Measurements from ENCODE around the gene ABCA3. TPM values are rescaled to one million over a fixed set of nuclear protein-coding genes. Genes with fewer than 3 reads are reported as not detected.

The ABCA3 gene
- polyA plus RNA-seq, 4 donors: 1.1 to 4.7 (median 1.8) TPM

GRCh38 chr16:2364638-2365210, 24.2 kb upstream of the ABCA3 start:
- peaks cover 0 to 3% (median 2%) of the 10 kb centered on the region in 3 donors for H3K27me3 ChIP-seq (ENCODE audit: control insufficient read depth in 3 of 3, insufficient read depth in 3 of 3, low read length in 3 of 3)
- no peaks in the 10 kb centered on the region for H3K36me3 ChIP-seq (ENCODE audit: control insufficient read depth in 3 of 3, insufficient read depth in 2 of 3, low read depth in 1 of 3, low read length in 3 of 3)
- no peak overlapping the region for H3K4me3 ChIP-seq (ENCODE audit: low read depth in 1 of 3, low read length in 3 of 3)
- WGBS, 3 donors: 11 to 20% (median 12%) methylated on average over 3 of the region's 3 CpGs
- DNase-seq: peak; percentile 48 to 63
- FAIRE-seq: no peak
- no peak overlapping the region for H3K27ac ChIP-seq (ENCODE audit: low read depth in 1 of 3, low read length in 2 of 3)
- H3K9me3 ChIP-seq (ENCODE audit: control insufficient read depth in 2 of 2, insufficient read depth in 1 of 2, low read depth in 1 of 2, low read length in 1 of 2): no peaks in the 10 kb centered on the region
- no peaks in the 10 kb centered on the region for H3K4me1 ChIP-seq (ENCODE audit: control insufficient read depth in 3 of 3, insufficient read depth in 2 of 3, low read depth in 1 of 3, low read length in 2 of 3)

GRCh38 chr16:2362218-2362617, 21.7 kb upstream of the ABCA3 start:
- Histone ChIP-seq H3K27ac (ENCODE audit: low read depth in 1 of 3, low read length in 2 of 3) (no peak overlapping the region), H3K27me3 (ENCODE audit: control insufficient read depth in 3 of 3, insufficient read depth in 3 of 3, low read length in 3 of 3) (peaks cover 0 to 5% (median 2%) of the 10 kb centered on the region in 3 donors), H3K9me3 (ENCODE audit: control insufficient read depth in 2 of 2, insufficient read depth in 1 of 2, low read depth in 1 of 2, low read length in 1 of 2) (peaks cover 0 to under 1% of the 10 kb centered on the region in 2 donors), H3K4me1 (ENCODE audit: control insufficient read depth in 3 of 3, insufficient read depth in 2 of 3, low read depth in 1 of 3, low read length in 2 of 3) (no peaks in the 10 kb centered on the region), H3K4me3 (ENCODE audit: low read depth in 1 of 3, low read length in 3 of 3) (no peak overlapping the region), H3K36me3 (ENCODE audit: control insufficient read depth in 3 of 3, insufficient read depth in 2 of 3, low read depth in 1 of 3, low read length in 3 of 3) (no peaks in the 10 kb centered on the region)
- WGBS, 3 donors: 57 to 61% (median 60%) methylated on average over 3 of the region's 3 CpGs
- FAIRE-seq (no peak), DNase-seq (no peak)

GRCh38 chr16:2361129-2361528, 20.6 kb upstream of the ABCA3 start:
- no peak for DNase-seq
- H3K27me3 ChIP-seq (ENCODE audit: control insufficient read depth in 3 of 3, insufficient read depth in 3 of 3, low read length in 3 of 3): peaks cover 0 to 5% (median 2%) of the 10 kb centered on the region in 3 donors

GRCh38 chr16:2359919-2360318, 19.4 kb upstream of the ABCA3 start:
- Histone ChIP-seq H3K27ac (ENCODE audit: low read depth in 1 of 3, low read length in 2 of 3) (no peak overlapping the region), H3K9me3 (ENCODE audit: control insufficient read depth in 2 of 2, insufficient read depth in 1 of 2, low read depth in 1 of 2, low read length in 1 of 2) (peaks cover 0 to 4% of the 10 kb centered on the region in 2 donors), H3K4me1 (ENCODE audit: control insufficient read depth in 3 of 3, insufficient read depth in 2 of 3, low read depth in 1 of 3, low read length in 2 of 3) (no peaks in the 10 kb centered on the region), H3K27me3 (ENCODE audit: control insufficient read depth in 3 of 3, insufficient read depth in 3 of 3, low read length in 3 of 3) (peaks cover 0 to 7% (median 2%) of the 10 kb centered on the region in 3 donors), H3K4me3 (ENCODE audit: low read depth in 1 of 3, low read length in 3 of 3) (no peak overlapping the region), H3K36me3 (ENCODE audit: control insufficient read depth in 3 of 3, insufficient read depth in 2 of 3, low read depth in 1 of 3, low read length in 3 of 3) (no peaks in the 10 kb centered on the region)
- DNase-seq (no peak), FAIRE-seq (no peak)
- 62 to 79% (median 72%) methylated on average over 4 of the region's 4 CpGs for WGBS, 3 donors

More at GRCh38 chr16:2361129-2361528, 20.6 kb upstream of the ABCA3 start:
- H3K9me3 ChIP-seq (ENCODE audit: control insufficient read depth in 2 of 2, insufficient read depth in 1 of 2, low read depth in 1 of 2, low read length in 1 of 2): peaks cover 0 to 4% of the 10 kb centered on the region in 2 donors
- no peak overlapping the region for H3K4me3 ChIP-seq (ENCODE audit: low read depth in 1 of 3, low read length in 3 of 3)
- H3K36me3 ChIP-seq (ENCODE audit: control insufficient read depth in 3 of 3, insufficient read depth in 2 of 3, low read depth in 1 of 3, low read length in 3 of 3): no peaks in the 10 kb centered on the region
- H3K4me1 ChIP-seq (ENCODE audit: control insufficient read depth in 3 of 3, insufficient read depth in 2 of 3, low read depth in 1 of 3, low read length in 2 of 3): no peaks in the 10 kb centered on the region
- no peak for FAIRE-seq
- no peak overlapping the region for H3K27ac ChIP-seq (ENCODE audit: low read depth in 1 of 3, low read length in 2 of 3)
- WGBS, 3 donors: 64 to 75% (median 73%) methylated on average over 4 of the region's 4 CpGs

GRCh38 chr16:2358811-2359210, 18.3 kb upstream of the ABCA3 start:
- FAIRE-seq: no peak
- 93 to 99% (median 95%) methylated on average over 3 of the region's 3 CpGs for WGBS, 3 donors
- no peaks in the 10 kb centered on the region for H3K36me3 ChIP-seq (ENCODE audit: control insufficient read depth in 3 of 3, insufficient read depth in 2 of 3, low read depth in 1 of 3, low read length in 3 of 3)
- peaks cover 0 to 4% of the 10 kb centered on the region in 2 donors for H3K9me3 ChIP-seq (ENCODE audit: control insufficient read depth in 2 of 2, insufficient read depth in 1 of 2, low read depth in 1 of 2, low read length in 1 of 2)
- H3K27me3 ChIP-seq (ENCODE audit: control insufficient read depth in 3 of 3, insufficient read depth in 3 of 3, low read length in 3 of 3): peaks cover 0 to 8% (median 2%) of the 10 kb centered on the region in 3 donors
- no peaks in the 10 kb centered on the region for H3K4me1 ChIP-seq (ENCODE audit: control insufficient read depth in 3 of 3, insufficient read depth in 2 of 3, low read depth in 1 of 3, low read length in 2 of 3)
- H3K4me3 ChIP-seq (ENCODE audit: low read depth in 1 of 3, low read length in 3 of 3): no peak overlapping the region
- no peak overlapping the region for H3K27ac ChIP-seq (ENCODE audit: low read depth in 1 of 3, low read length in 2 of 3)
- no peak for DNase-seq

GRCh38 chr16:2357331-2357730, 16.8 kb upstream of the ABCA3 start:
- WGBS, 3 donors: 94 to 99% (median 95%) methylated on average over 4 of the region's 4 CpGs
- no peak for DNase-seq
- Histone ChIP-seq H3K9me3 (ENCODE audit: control insufficient read depth in 2 of 2, insufficient read depth in 1 of 2, low read depth in 1 of 2, low read length in 1 of 2) (peaks cover 0 to 4% of the 10 kb centered on the region in 2 donors), H3K4me1 (ENCODE audit: control insufficient read depth in 3 of 3, insufficient read depth in 2 of 3, low read depth in 1 of 3, low read length in 2 of 3) (no peaks in the 10 kb centered on the region), H3K27ac (ENCODE audit: low read depth in 1 of 3, low read length in 2 of 3) (no peak overlapping the region), H3K4me3 (ENCODE audit: low read depth in 1 of 3, low read length in 3 of 3) (no peak overlapping the region), H3K36me3 (ENCODE audit: control insufficient read depth in 3 of 3, insufficient read depth in 2 of 3, low read depth in 1 of 3, low read length in 3 of 3) (no peaks in the 10 kb centered on the region), H3K27me3 (ENCODE audit: control insufficient read depth in 3 of 3, insufficient read depth in 3 of 3, low read length in 3 of 3) (peaks cover 0 to 14% (median 5%) of the 10 kb centered on the region in 3 donors)
- FAIRE-seq: no peak

GRCh38 chr16:2350500-2350899, 10.0 kb upstream of the ABCA3 start:
- Histone ChIP-seq H3K27me3 (ENCODE audit: control insufficient read depth in 3 of 3, insufficient read depth in 3 of 3, low read length in 3 of 3) (peaks cover 0 to 18% (median 3%) of the 10 kb centered on the region in 3 donors), H3K27ac (ENCODE audit: low read depth in 1 of 3, low read length in 2 of 3) (no peak overlapping the region), H3K4me1 (ENCODE audit: control insufficient read depth in 3 of 3, insufficient read depth in 2 of 3, low read depth in 1 of 3, low read length in 2 of 3) (no peaks in the 10 kb centered on the region), H3K36me3 (ENCODE audit: control insufficient read depth in 3 of 3, insufficient read depth in 2 of 3, low read depth in 1 of 3, low read length in 3 of 3) (no peaks in the 10 kb centered on the region), H3K9me3 (ENCODE audit: control insufficient read depth in 2 of 2, insufficient read depth in 1 of 2, low read depth in 1 of 2, low read length in 1 of 2) (no peaks in the 10 kb centered on the region), H3K4me3 (ENCODE audit: low read depth in 1 of 3, low read length in 3 of 3) (no peak overlapping the region)
- no peak for FAIRE-seq
- no peak for DNase-seq
- 74 to 91% (median 88%) methylated on average over 1 of the region's 1 CpG for WGBS, 3 donors

GRCh38 chr16:2343211-2343610, 2.7 kb upstream of the ABCA3 start:
- FAIRE-seq: no peak
- peaks cover 0 to 9% (median 2%) of the 10 kb centered on the region in 3 donors for H3K4me1 ChIP-seq (ENCODE audit: control insufficient read depth in 3 of 3, insufficient read depth in 2 of 3, low read depth in 1 of 3, low read length in 2 of 3)
- H3K4me3 ChIP-seq (ENCODE audit: low read depth in 1 of 3, low read length in 3 of 3): no peak overlapping the region
- H3K27ac ChIP-seq (ENCODE audit: low read depth in 1 of 3, low read length in 2 of 3): no peak overlapping the region
- DNase-seq: no peak
- no peaks in the 10 kb centered on the region for H3K36me3 ChIP-seq (ENCODE audit: control insufficient read depth in 3 of 3, insufficient read depth in 2 of 3, low read depth in 1 of 3, low read length in 3 of 3)
- WGBS, 3 donors: 24 to 56% (median 35%) methylated on average over 1 of the region's 1 CpG
- peaks cover 0 to 8% of the 10 kb centered on the region in 2 donors for H3K9me3 ChIP-seq (ENCODE audit: control insufficient read depth in 2 of 2, insufficient read depth in 1 of 2, low read depth in 1 of 2, low read length in 1 of 2)
- H3K27me3 ChIP-seq (ENCODE audit: control insufficient read depth in 3 of 3, insufficient read depth in 3 of 3, low read length in 3 of 3): peaks cover 0 to 43% (median 0%) of the 10 kb centered on the region in 3 donors

Data from small intestine (tissue), 7 donors.